ENCODE results near the gene GABARAP. TPM values are rescaled to one million over a fixed set of nuclear protein-coding genes. Genes with fewer than 3 reads are reported as not detected.

Gene GABARAP
- total RNA-seq, 4 donors from 2014 or later: 350 to 658 (median 462) TPM

GRCh38 chr17:7214300-7215135 is 27.7 kb downstream of the GABARAP start:
- TF ChIP-seq CTCF (IDR thresholded peaks at IDR 0.05; ENCODE audit: low read depth): no peak

GRCh38 chr17:7213895-7214299 is 28.4 kb downstream of the GABARAP start:
- no peak for TF ChIP-seq CTCF (IDR thresholded peaks at IDR 0.05; ENCODE audit: low read depth)

GRCh38 chr17:7211491-7212273 is 30.6 kb downstream of the GABARAP start:
- TF ChIP-seq CTCF (IDR thresholded peaks at IDR 0.05; ENCODE audit: low read depth): no peak

GRCh38 chr17:7208754-7209460 is 33.3 kb downstream of the GABARAP start:
- TF ChIP-seq CTCF (IDR thresholded peaks at IDR 0.05; ENCODE audit: low read depth): no peak

GRCh38 chr17:7208027-7208571 is 34.1 kb downstream of the GABARAP start:
- TF ChIP-seq CTCF (IDR thresholded peaks at IDR 0.05; ENCODE audit: low read depth): no peak

- TF ChIP-seq CTCF (IDR thresholded peaks at IDR 0.05; ENCODE audit: low read depth): no peak
Measured at GRCh38 chr17:7207120-7208001, 34.9 kb downstream of the GABARAP start.
